Mucosa of stomach (tissue), 1 donor: ENCODE measurements around the gene TAF12.
"Not testable (repeated sequence)": the region's sequence is repeated elsewhere in the genome, so short reads cannot be mapped to it uniquely, and the experiment has no call there.

Experiments used
- H3K27me3 ChIP-seq: one replicate; pipeline ENCODE4 v1.7.0; 2013; ENCODE audit warnings: mild to moderate bottlenecking, low read length; ENCODE audit not compliant: control insufficient read depth, insufficient read depth
- H3K36me3 ChIP-seq: one replicate; pipeline ENCODE4 v1.7.0; 2013; ENCODE audit warnings: low read length; ENCODE audit not compliant: control insufficient read depth, insufficient read depth
- H3K4me1 ChIP-seq: one replicate; pipeline ENCODE4 v1.7.0; 2013; ENCODE audit warnings: mild to moderate bottlenecking, low read length; ENCODE audit not compliant: control insufficient read depth, insufficient read depth
- H3K4me3 ChIP-seq: one replicate; pipeline ENCODE4 v1.7.0; 2013; ENCODE audit warnings: low read length
- H3K9ac ChIP-seq: one replicate; pipeline ENCODE4 v1.7.0; 2013; ENCODE audit warnings: mild to moderate bottlenecking, low read length, moderate library complexity
- H3K9me3 ChIP-seq: one replicate; pipeline ENCODE4 v1.7.0; 2013; ENCODE audit warnings: mild to moderate bottlenecking, low read length, moderate library complexity; ENCODE audit not compliant: control insufficient read depth
- donor health status: Pancreatic carcinoma.

Gene TAF12, protein sequence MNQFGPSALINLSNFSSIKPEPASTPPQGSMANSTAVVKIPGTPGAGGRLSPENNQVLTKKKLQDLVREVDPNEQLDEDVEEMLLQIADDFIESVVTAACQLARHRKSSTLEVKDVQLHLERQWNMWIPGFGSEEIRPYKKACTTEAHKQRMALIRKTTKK

DNA sequence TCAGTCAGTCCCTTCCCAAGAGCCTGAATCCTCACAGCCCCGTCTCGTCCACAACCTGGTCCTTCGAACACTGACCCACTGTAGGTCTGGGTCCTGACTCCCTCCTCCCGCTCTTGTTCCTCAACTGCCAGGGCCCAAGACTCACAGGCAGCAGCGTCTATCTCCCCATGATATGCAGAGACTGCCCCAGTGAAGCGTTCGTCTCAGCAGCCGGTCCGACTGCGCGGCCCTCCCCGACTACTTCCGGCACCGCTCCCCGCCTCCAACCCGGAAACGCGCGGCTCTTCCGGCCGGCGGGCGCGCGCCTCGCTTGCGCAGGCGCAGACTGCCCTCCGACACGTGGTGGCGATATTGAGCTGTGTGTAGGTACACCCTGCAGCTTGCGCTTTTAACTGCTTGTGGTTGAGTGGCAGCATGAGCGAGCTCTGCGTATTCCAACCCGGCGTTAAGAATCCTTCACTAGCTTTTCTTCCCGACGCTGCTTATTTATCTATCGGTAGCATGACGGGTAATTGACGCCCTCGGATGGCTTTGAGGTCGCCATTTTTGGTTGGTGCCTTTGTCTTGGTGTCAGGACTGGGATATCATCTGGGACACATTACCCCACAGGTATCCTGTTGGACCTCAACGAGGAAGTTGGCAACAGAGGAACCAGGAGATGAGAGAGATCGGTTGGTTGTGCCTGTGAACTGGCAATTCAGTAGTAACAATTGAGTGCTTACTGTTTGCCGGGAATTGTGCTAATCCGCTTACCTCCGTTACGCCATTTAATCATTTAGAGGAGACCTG, at the start of gene TAF12:
Gene TAF12, minus strand, starts transcription at position 221 of the 789 bp plus-strand sequence. CDS start 20,986 bp downstream, outside the sequence.
- H3K27me3 ChIP-seq = no peaks in the 10 kb centered on the region
- H3K4me3 ChIP-seq = peak within 1 kb of the TSS; percentile 92
- no peaks in the 10 kb centered on the region for H3K9me3 ChIP-seq
- H3K36me3 ChIP-seq = no peaks in the 10 kb centered on the region
- peak within 1 kb of the TSS; percentile 93 for H3K9ac ChIP-seq
- peaks cover 24% of the 10 kb centered on the region for H3K4me1 ChIP-seq

DNA sequence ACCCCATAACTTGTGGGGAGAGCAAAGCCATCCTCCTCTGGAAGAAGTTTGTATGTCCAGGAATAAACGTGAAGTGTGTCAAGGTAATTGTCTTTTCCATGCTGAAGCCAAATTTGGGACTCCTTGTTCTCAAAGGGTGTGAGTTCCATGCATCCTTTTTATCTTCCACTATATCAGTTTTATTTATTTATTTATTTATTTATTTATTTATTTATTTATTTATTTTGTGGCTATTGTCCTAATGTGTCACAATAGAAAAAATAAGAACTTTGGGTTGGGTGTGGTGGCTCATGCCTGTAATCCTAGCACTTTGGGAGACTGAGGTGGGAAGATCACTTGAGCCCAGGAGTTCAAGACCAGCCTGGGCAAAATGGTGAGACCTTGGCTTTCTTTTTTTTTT, 48.8 kb upstream of the TAF12 start:
- H3K9ac ChIP-seq, H3K4me1 ChIP-seq, H3K9me3 ChIP-seq, H3K4me3 ChIP-seq, H3K27me3 ChIP-seq, H3K36me3 ChIP-seq: not testable (repeated sequence)

DNA sequence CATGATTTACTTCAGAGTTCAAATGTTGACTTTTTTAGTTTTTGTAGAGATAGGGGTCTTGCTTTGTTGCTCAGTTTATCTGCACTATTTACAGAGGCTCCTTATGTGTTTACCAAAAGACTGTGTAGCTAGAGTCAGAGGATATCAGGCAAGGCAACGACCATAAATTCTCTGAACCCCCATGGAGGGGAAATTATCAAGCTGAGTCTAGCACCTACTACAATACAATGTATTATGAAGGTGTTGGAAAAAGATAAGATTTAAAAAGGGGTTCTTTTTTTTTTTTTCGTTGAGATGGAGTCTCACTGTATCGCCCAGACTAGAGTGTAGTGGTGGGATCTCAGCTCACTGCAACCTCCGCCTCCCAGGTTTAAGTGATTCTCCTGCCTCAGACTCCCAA, 42.1 kb upstream of the TAF12 start:
- Histone ChIP-seq H3K4me1 (peaks cover 3% of the 10 kb centered on the region), H3K9ac (no peak overlapping the region), H3K4me3 (no peak overlapping the region), H3K36me3 (no peaks in the 10 kb centered on the region), H3K27me3 (no peaks in the 10 kb centered on the region), H3K9me3 (no peaks in the 10 kb centered on the region)

DNA sequence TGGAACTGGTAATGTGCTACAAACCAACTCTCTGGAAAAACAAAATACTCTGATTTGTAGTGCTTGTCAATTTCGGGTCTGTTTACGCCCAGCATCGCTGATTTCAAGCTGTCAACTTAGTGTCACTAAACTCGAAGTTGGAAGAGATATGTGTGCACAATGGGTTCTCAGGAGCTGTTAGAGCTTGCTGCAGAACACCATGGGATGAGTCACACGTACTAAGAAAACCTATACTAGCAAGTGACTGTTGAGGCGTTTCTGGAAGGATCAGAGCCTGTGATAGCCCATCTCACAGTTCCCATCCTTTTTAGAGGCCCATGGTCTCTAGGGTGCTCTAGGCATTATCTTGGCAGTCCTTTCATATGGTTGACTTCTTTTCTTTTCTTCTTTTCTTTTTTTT, 40.0 kb upstream of the TAF12 start:
- Histone ChIP-seq H3K9me3 (no peaks in the 10 kb centered on the region), H3K36me3 (no peaks in the 10 kb centered on the region)

GRCh38 chr1:28680151-28680550, 37.3 kb upstream of the TAF12 start:
- Histone ChIP-seq H3K4me1 (peaks cover 3% of the 10 kb centered on the region), H3K36me3 (no peaks in the 10 kb centered on the region), H3K9ac (no peak overlapping the region), H3K27me3 (no peaks in the 10 kb centered on the region), H3K9me3 (no peaks in the 10 kb centered on the region), H3K4me3 (no peak overlapping the region)

More for the DNA sequence above, 40.0 kb upstream of the TAF12 start:
- no peak overlapping the region for H3K9ac ChIP-seq
- H3K4me3 ChIP-seq = no peak overlapping the region
- H3K27me3 ChIP-seq = no peaks in the 10 kb centered on the region
- peaks cover 3% of the 10 kb centered on the region for H3K4me1 ChIP-seq

- H3K27me3 ChIP-seq = no peaks in the 10 kb centered on the region
- H3K9me3 ChIP-seq = no peaks in the 10 kb centered on the region
- no peak overlapping the region for H3K9ac ChIP-seq
- H3K4me1 ChIP-seq = peaks cover 3% of the 10 kb centered on the region
- no peak overlapping the region for H3K4me3 ChIP-seq
- H3K36me3 ChIP-seq = no peaks in the 10 kb centered on the region
These were observed 33.0 kb upstream of the TAF12 start for GRCh38 chr1:28675924-28676257.

- not testable (repeated sequence) for H3K36me3 ChIP-seq, H3K27me3 ChIP-seq, H3K4me3 ChIP-seq, H3K9me3 ChIP-seq, H3K9ac ChIP-seq
- H3K4me1 ChIP-seq = peaks cover 12% of the 10 kb centered on the region
These were observed 30.1 kb upstream of the TAF12 start for GRCh38 chr1:28672971-28673370.

- Histone ChIP-seq H3K4me3 (no peak overlapping the region), H3K27me3 (no peaks in the 10 kb centered on the region), H3K9ac (no peak overlapping the region), H3K4me1 (peaks cover 12% of the 10 kb centered on the region), H3K36me3 (no peaks in the 10 kb centered on the region), H3K9me3 (no peaks in the 10 kb centered on the region)
These were observed 28.4 kb upstream of the TAF12 start for GRCh38 chr1:28671254-28671780.

- H3K36me3 ChIP-seq = no peaks in the 10 kb centered on the region
- no peaks in the 10 kb centered on the region for H3K9me3 ChIP-seq
These were observed 26.3 kb upstream of the TAF12 start for GRCh38 chr1:28668956-28669723.

DNA sequence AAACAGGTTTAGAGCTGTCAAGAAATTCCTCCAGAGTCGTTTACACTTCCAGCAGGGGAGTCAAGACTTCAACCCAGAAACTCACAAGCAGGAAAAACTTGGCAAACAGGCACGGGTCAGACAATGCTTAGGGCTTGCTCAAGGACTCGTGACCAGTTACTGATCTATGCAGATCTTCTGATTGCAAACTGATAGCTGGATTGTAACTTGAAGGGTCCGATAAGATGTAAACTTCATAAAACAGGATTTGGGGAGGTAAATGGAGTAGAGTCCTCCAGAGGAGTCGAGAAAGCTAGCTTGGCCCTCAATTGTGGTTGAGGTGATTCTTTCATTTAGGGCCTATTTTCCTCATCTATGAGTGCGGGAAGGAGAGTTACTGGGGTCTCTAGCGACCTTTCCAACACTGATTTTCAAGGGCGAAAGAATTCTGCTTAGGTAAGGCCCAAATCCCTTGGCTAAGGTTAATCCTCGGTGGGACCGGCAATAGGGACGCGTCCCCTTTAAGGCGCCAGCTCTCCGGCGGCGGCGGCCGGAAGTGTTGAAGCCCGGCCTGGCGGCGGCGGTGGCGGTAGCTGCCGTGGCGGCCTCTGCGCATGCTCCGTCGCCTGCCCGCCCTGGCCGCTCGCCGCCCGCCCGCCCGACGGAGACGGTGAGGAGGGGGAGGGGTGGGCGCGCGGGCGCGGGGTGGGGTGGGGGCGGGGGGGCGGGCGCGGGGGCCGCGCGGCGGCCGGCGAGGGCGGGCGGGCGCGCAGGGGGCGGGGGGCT, 25.5 kb upstream of the TAF12 start, which contains the start of gene GMEB1:
Gene GMEB1, plus strand, starts transcription at position 594 of the 765 bp plus-strand sequence. CDS start 14,829 bp downstream, outside the sequence.
- peak within 1 kb of the TSS; percentile 100 for H3K9ac ChIP-seq
- peaks cover 12% of the 10 kb centered on the region for H3K4me1 ChIP-seq
- H3K27me3 ChIP-seq = no peaks in the 10 kb centered on the region

More at GRCh38 chr1:28668956-28669723, 26.3 kb upstream of the TAF12 start:
- Histone ChIP-seq H3K4me3 (peak overlapping the region; percentile 98), H3K4me1 (peaks cover 12% of the 10 kb centered on the region), H3K9ac (peak overlapping the region; percentile 100), H3K27me3 (no peaks in the 10 kb centered on the region)

DNA sequence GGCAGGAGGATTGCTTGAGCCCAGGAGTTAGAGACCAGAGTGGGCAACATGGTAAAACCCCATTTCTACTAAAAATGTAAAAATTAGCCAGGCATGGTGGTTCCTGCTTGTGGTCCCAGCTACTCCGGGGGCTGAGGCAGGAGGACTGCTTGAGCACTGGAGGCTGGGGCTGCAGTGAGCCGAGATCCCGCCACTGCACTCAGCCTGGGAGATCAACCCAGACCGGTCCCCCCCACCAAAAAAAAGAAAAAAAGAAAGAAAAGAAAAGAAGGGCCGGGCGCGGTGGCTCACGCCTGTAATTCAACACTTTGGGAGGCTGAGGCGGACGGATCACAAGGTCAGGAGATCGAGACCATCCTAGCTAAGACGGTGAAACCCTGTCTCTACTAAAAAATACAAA, 23.9 kb upstream of the TAF12 start:
- Histone ChIP-seq H3K36me3 (no peaks in the 10 kb centered on the region), H3K27me3 (no peaks in the 10 kb centered on the region), H3K4me1 (peaks cover 12% of the 10 kb centered on the region), H3K4me3 (no peak overlapping the region), H3K9ac (no peak overlapping the region), H3K9me3 (no peaks in the 10 kb centered on the region)

More for the DNA sequence above, 25.5 kb upstream of the TAF12 start, which contains the start of gene GMEB1:
- H3K9me3 ChIP-seq = no peaks in the 10 kb centered on the region
- H3K36me3 ChIP-seq = no peaks in the 10 kb centered on the region
- H3K4me3 ChIP-seq = peak within 1 kb of the TSS; percentile 98
